Measurements from ENCODE around the gene MRFAP1.
"Not testable (repeated sequence)": the region's sequence is repeated elsewhere in the genome, so short reads cannot be mapped to it uniquely, and the experiment has no call there.

Gene MRFAP1

GRCh38 chr4:6641164-6641970 is 882 bp downstream of the MRFAP1 start:
- DNase-seq = peak; percentile 29

GRCh38 chr4:6641971-6642320 is 1.5 kb downstream of the MRFAP1 start:
- no peak for DNase-seq

- DNase-seq = no peak
Observed at GRCh38 chr4:6643141-6643847, 2.8 kb downstream of the MRFAP1 start.

GRCh38 chr4:6644792-6645530 is 4.5 kb downstream of the MRFAP1 start:
- no peak for DNase-seq

DNA sequence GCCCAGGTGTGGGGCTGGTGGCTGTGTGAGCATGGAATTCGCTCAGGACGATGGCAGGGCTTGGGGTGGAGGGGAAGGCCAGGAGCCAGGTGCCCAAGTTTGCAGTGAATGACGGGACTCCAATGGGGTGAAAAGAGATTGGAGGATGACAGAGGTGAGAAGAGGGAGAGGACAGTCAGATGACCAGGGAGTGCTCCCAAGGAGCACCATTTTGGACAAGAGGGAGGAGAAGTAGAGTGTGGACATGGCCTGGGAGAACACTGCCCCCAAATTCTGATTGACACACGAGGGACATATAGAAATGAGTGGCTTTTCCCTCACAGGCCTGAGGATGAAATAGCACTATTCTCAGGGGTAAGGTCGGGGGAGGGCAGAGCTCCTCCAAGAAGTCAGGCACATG is 6.7 kb downstream of the MRFAP1 start:
- no peak for DNase-seq

DNA sequence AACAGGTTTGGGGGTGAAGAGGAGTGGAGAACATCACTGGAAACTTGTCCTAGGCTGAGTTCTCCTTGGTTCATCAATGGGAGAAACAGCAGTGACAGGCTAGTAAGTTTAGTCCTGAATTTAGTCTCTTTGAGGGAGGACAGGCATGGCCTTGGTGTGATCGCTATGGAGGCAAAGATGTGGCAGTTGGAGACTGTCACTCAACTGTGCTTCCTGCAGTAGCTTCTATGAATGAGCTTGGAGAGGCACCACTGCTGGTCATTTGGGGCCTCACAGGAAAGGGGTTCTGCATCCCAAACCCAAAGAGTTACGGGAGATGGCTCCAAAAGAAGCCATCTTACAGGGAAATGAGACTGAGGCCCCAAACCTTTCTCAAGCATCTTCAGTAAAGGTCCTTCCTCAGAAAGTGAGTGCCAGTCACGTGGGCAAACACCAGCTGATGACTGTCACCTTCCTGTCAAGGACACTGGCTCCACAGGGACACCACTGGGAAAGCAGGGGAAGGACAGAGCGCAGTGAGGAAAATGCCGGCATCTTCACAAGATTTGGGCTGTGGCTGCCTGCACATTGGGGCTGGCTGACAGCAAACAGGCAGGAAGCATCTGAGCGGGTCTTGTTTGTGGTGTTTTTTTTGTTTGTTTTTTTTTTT is 7.2 kb downstream of the MRFAP1 start:
- DNase-seq = no peak

- DNase-seq = no peak
Observed at GRCh38 chr4:6649216-6649615, 8.7 kb downstream of the MRFAP1 start.

DNA sequence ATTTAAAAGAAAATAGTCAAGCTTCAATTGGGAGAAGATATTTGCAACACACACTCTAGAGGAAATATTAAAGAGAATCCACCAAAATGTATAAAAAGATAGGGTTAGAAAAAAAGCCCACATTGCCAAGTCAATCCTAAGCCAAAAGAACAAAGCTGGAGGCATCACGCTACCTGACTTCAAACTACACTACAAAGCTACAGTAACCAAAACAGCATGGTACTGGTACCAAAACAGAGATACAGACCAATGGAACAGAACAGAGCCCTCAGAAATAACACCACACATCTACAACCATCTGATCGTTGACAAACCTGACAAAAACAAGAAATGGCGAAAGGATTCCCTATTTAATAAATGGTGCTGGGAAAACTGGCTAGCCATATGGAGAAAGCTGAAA is 13.7 kb downstream of the MRFAP1 start:
- DNase-seq = not testable (repeated sequence)

DNA sequence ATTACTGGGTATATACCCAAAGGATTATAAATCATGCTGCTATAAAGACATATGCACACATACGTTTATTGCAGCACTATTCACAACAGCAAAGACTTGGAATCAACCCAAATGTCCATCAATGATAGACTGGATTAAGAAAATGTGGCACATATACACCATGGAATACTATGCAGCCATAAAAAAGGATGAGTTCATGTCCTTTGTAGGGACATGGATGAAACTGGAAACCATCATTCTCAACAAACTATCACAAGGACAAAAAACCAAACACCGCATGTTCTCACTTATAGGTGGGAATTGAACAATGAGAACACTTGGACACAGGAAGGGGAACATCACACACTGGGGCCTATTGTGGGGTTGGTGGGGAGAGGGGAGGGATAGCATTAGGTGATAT is 14.8 kb downstream of the MRFAP1 start:
- DNase-seq = not testable (repeated sequence)

- DNase-seq = no peak
Observed at GRCh38 chr4:6655924-6656323, 15.4 kb downstream of the MRFAP1 start.

GRCh38 chr4:6657242-6658208 is 17.0 kb downstream of the MRFAP1 start:
- DNase-seq = no peak

DNA sequence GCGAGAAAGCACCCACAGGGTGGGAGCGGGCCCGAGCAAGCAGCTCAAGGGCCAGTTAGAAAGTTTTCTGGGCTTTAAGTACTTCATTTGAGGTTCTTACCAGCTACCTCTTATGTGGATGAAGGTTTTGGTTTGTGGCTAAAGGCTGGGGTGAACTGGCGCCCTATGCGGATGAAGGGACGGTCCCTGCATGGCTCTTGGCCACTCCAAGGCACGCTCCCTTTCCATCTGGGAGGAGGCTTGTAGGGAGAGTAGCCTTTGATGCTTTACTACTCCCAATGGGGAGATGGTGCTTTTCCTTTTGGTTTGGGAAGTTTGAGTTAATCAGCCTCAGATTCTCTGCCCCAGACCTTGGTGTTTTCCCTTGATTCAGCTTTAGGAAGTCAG is 17.7 kb downstream of the MRFAP1 start:
- DNase-seq = no peak

- peak; percentile 30 for DNase-seq
Observed at GRCh38 chr4:6658597-6659075, 18.2 kb downstream of the MRFAP1 start.

DNA sequence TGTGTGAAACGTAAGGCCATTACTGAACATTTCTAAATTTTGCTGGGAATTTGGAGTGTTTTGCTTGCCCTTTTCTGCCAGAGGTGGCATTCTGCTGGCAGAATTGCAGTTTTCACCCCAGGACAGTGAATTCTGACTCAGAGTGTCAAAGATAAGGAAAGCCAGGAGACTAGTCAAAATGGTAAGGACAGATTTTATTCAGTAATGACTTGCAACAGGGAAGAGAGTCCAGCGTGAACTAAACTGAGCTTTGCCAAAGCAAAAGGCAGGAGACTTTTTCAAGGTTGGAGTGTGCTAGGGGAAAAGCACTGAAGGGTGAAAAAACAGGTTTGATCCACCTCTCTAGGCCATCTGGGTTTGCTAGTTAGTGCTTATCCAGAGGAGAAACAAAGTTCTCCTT is 19.4 kb downstream of the MRFAP1 start:
- no peak for DNase-seq

DNA sequence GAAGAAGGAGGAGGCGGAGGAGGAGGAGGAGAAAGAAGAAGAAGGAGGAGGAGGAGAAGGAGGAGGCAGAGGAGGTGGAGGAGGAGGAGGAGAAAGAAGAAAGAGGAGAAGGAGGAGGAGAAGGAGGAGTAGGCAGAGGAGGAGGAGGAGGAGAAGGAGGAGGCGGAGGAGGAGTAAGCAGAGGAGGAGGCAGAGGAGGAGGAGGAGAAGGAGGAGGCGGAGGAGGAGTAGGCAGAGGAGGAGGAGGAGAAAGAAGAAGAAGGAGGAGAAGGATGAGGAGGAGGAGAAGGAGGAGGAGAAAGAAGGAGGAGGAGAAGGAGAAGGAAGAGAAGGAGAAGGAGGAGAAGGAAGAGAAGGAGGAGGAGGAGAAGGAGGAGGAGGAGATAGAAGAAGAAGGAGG is 19.9 kb downstream of the MRFAP1 start:
- no peak for DNase-seq

GRCh38 chr4:6662591-6662990 is 22.1 kb downstream of the MRFAP1 start:
- DNase-seq = no peak

GRCh38 chr4:6663596-6664393 is 23.3 kb downstream of the MRFAP1 start:
- DNase-seq = no peak

DNA sequence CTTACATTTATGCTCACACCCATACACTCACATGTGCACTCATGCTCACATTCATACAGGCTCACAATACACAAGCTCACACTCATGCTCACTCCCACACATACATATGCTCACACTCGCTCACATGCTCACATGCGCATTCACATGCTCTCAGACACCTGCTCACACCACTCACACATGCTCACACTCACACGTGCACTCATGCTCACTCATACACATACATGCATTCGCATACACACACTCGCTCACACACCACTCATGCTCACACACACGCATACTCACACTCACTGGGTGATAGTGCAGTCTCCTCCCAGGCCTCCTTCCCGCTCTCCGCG is 24.8 kb downstream of the MRFAP1 start:
- no peak for DNase-seq

DNA sequence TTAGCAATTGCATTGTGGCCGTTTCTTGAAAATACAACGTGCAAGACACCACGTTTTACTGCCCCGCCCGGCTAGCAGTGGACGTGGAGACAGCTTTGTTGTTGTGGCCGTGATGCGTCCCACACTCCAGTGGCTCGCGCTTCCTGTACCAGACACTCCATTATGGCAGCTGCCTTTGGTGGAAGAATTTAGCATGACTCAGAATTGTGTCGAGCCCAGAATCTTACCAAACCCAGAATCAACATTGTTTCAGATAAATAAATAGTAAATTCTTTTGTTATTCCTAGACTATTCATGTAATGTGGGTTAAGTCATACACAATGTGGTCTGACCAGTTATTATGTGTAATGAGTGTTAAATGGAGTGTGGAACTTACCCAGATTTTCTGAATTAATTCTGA is 27.9 kb downstream of the MRFAP1 start:
- no peak for DNase-seq

DNA sequence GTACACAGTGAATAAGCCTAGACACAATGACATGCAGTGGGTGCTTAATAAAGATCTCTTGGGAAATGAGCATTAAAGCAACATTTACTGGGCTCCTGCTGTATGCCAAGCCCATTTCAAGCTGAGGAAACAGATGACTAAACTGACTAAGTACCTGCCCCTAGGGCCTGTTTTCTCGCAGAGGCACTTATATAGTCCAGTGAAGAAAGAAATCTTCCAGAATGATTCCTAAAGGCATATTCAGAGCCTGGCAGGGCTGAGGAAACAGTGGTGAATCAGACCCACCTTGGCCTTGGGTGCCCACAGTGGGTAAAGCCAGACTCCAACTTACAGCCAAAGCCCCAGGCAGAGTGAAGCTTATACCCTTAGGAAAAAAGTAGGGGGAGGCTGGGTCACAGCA is 31.2 kb downstream of the MRFAP1 start:
- no peak for DNase-seq

- no peak for DNase-seq
Observed at GRCh38 chr4:6672131-6672530, 31.6 kb downstream of the MRFAP1 start.

Measured in activated T-cell treated with anti-CD3 and anti-CD28 coated beads for 4 hours (primary cell).